ENCODE measurements around the gene RPL7A.

RPL7A gene

GRCh38 chr9:133357656-133358055 lies 9.6 kb downstream of the RPL7A start:
- TF ChIP-seq CTCF (conservative IDR thresholded peaks at IDR 0.05) (no peak), ZFX (IDR thresholded peaks at IDR 0.05) (no peak)
- H3K27ac ChIP-seq, result peak overlapping the region; percentile 81

- H3K27ac ChIP-seq, result no peak overlapping the region
- TF ChIP-seq ZFX (IDR thresholded peaks at IDR 0.05), result no peak
- TF ChIP-seq CTCF (conservative IDR thresholded peaks at IDR 0.05), result no peak
Measured at GRCh38 chr9:133359399-133360175, 11.6 kb downstream of the RPL7A start.

GRCh38 chr9:133360400-133361393 lies 12.7 kb downstream of the RPL7A start:
- H3K27ac ChIP-seq, result no peak overlapping the region
- no peak for TF ChIP-seq CTCF (conservative IDR thresholded peaks at IDR 0.05)
- TF ChIP-seq ZFX (IDR thresholded peaks at IDR 0.05), result no peak

- TF ChIP-seq CTCF (conservative IDR thresholded peaks at IDR 0.05) (no peak), ZFX (IDR thresholded peaks at IDR 0.05) (no peak)
Measured at GRCh38 chr9:133361507-133362092, 13.6 kb downstream of the RPL7A start.

GRCh38 chr9:133362359-133363044 lies 14.5 kb downstream of the RPL7A start:
- H3K27ac ChIP-seq, result no peak overlapping the region
- TF ChIP-seq ZFX (IDR thresholded peaks at IDR 0.05), result no peak
- no peak for TF ChIP-seq CTCF (conservative IDR thresholded peaks at IDR 0.05)

More at GRCh38 chr9:133361507-133362092, 13.6 kb downstream of the RPL7A start:
- H3K27ac ChIP-seq, result no peak overlapping the region

- no peak for TF ChIP-seq ZFX (IDR thresholded peaks at IDR 0.05)
- no peak for TF ChIP-seq CTCF (conservative IDR thresholded peaks at IDR 0.05)
- no peak overlapping the region for H3K27ac ChIP-seq
Measured at GRCh38 chr9:133366435-133366834, 18.4 kb downstream of the RPL7A start.

Data from C4-2B (cell line).